Stomach (tissue), 9 donors: ENCODE data around the gene KCNAB1. TPM values are rescaled to one million over a fixed set of nuclear protein-coding genes. Genes with fewer than 3 reads are reported as not detected.

ENCODE experiments used
- DNase-seq, 2 donors: peaks; one replicate each; pipeline versions ENCODE4 v3.0.0 to v3.0.0-alpha.2; 2013 to 2019
- H3K27ac ChIP-seq, 5 donors: fragments of 200-600 bp in 4 of 5; sonication (generic) in 4 of 5; one replicate each; pipeline ENCODE4 v1.5.1; 2013 to 2019; ENCODE audit warnings: mild to moderate bottlenecking in 1 of 5, moderate library complexity in 1 of 5
- H3K27me3 ChIP-seq, 3 donors: fragments of 200-600 bp; sonication (generic); one replicate each; pipeline ENCODE4 v1.5.1; 2017 to 2019; ENCODE audit warnings: mixed run types in 1 of 3
- H3K36me3 ChIP-seq, 4 donors: fragments of 200-600 bp; sonication (generic); 1 replicate in 3 of 4; 2 replicates in 1 of 4; pipeline ENCODE4 v1.5.1; 2016 to 2019
- H3K4me1 ChIP-seq, 4 donors: fragments of 200-600 bp; sonication (generic); one replicate each; pipeline ENCODE4 v1.5.1; 2016 to 2019
- H3K4me3 ChIP-seq, 4 donors: fragments of 200-600 bp; sonication (generic) in 3 of 4; one replicate each; pipeline ENCODE4 v1.5.1; 2016 to 2019; ENCODE audit warnings: mild to moderate bottlenecking in 1 of 4
- H3K9me3 ChIP-seq, 4 donors: fragments of 200-600 bp; sonication (generic); one replicate each; pipeline ENCODE4 v1.5.1; 2016 to 2019
- CTCF ChIP-seq, 7 experiments: fragments of 450-650 bp in 4 of 7; fragments of 200-600 bp in 3 of 7; sonication (generic) in 3 of 7; IDR thresholded peaks; one replicate each; pipeline ENCODE4 v1.5.1; 2016 to 2019; ENCODE audit warnings: antibody characterized with exemption in 7 of 7, control low read depth in 2 of 7, mild to moderate bottlenecking in 1 of 7
- EP300 ChIP-seq: sonication (generic); formaldehyde crosslinking; IDR thresholded peaks from one replicate; pipeline ENCODE4 v1.6.1; 2017; ENCODE audit warnings: antibody characterized with exemption
- POLR2A ChIP-seq, 4 donors: fragments of 450-650 bp; IDR thresholded peaks; one replicate each; pipeline ENCODE4 v1.6.1; 2016; ENCODE audit warnings: antibody characterized with exemption in 4 of 4, control low read depth in 2 of 4, mild to moderate bottlenecking in 1 of 4, moderate library complexity in 1 of 4
- POLR2AphosphoS5 ChIP-seq, 3 donors: sonication (generic); formaldehyde crosslinking; IDR thresholded peaks; one replicate each; pipeline ENCODE4 v1.6.1; 2016; ENCODE audit warnings: antibody characterized with exemption in 3 of 3
- WGBS, 5 donors: extraction: QIAGEN DNeasy Blood & Tissue Kit in 3 of 5; methylation state at CpG; one replicate each; pipeline versions ENCODE4 v1.1.5 to v1.1.7; 2013 to 2018; 5-methylcytosine and 5-hydroxymethylcytosine counted together
- intact Hi-C: fragments of 100-400 bp; cut with DNase I; formaldehyde crosslinking; loops from one replicate; pipeline ENCODE4 v1.15.1; 2023; ENCODE audit warnings: low total_unique reads
- polyA plus RNA-seq, 3 donors: library from polyadenylated mRNA; stranded (reverse); fragments of 200-250 nt; gene quantifications; one replicate each; pipeline ENCODE4 v1.2.3, GENCODE V29; 2013
- total RNA-seq, 5 donors: library from RNA; depleted of rRNA; stranded (reverse); fragments of >200 nt; gene quantifications; one replicate each; pipeline versions ENCODE4 v1.1.0 to v1.2.3, GENCODE V29; 2014 to 2016
- donor health status: healthy with polysubstance abuse.
- donor health status: Bipolar disorder and iron deficiency.
- donor health status: healthy.

The KCNAB1 gene
- total and polyA plus RNA-seq, 8 donors: 0.12 to 3.8 (median 0.29) TPM; not detected in 2

- Histone ChIP-seq H3K27me3 (no peaks in the 10 kb centered on the region), H3K4me3 (no peak overlapping the region), H3K36me3 (no peaks in the 10 kb centered on the region), H3K27ac (no peak overlapping the region), H3K4me1 (peaks cover 0 to 10% (median 4%) of the 10 kb centered on the region in 4 donors), H3K9me3 (no peaks in the 10 kb centered on the region)
- intact Hi-C loops: no loop called here
- no peak for TF ChIP-seq EP300
- TF ChIP-seq POLR2AphosphoS5 (IDR thresholded peaks at IDR 0.05): no peak
- TF ChIP-seq POLR2A (IDR thresholded peaks at IDR 0.05): no peak
- no peak for TF ChIP-seq CTCF (IDR thresholded peaks at IDR 0.05)
- no peak for DNase-seq
- WGBS, 5 donors: 0 to 97% (median 23%) methylated on average over 1 of the region's 1 CpG
Observed at GRCh38 chr3:156381253-156381652, 260.9 kb downstream of the KCNAB1 start.

DNA sequence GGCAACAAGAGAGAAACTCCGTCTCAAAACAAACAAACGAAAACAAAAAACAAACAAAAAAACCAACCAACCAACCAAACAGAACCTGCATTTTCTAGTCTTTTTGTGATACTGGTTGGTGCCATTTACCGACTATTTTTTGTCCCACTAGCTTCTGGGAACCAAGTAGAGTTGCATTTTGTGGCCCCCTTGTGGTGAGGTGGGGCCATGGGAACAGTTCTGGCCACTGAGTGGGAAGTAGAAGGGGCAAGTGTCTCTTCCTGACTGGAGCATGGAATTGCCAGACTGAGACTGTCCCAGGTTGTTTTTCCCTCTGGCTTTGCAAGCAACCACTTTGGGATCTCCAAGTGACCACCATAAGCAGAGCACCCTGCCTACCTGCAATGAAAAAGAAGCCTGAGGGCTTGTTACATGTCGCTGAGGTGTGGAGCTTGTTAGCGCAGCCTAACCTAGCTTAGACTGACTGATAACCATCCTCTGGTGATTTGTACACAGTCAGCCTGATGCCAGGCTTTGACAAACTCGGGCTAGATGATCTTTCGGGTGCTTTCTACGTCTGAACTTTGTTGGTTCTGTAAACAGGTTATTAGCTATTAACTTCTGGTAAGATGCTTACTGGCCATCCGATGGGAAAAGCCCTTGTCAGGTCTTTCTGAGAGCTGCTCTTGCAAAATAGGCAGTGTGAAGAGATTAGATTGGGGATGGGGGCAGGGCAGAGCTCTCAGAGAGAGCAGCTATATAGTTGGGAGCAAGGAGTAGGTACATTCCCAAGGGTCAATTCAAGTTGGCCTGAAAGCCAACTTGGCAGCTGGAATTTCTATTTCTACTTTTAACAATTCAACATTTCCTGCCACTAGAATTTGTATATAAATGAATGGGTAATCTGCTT lies 262.3 kb downstream of the KCNAB1 start:
- peak in 1 of 2 donors; percentile 34 for DNase-seq
- no peaks in the 10 kb centered on the region for H3K27me3 ChIP-seq
- TF ChIP-seq POLR2A (IDR thresholded peaks at IDR 0.05): no peak
- peak in 4 of 7 experiments; percentile 2 to 48 (median 42) for TF ChIP-seq CTCF (IDR thresholded peaks at IDR 0.05)
- H3K9me3 ChIP-seq: no peaks in the 10 kb centered on the region
- peaks cover 0 to 10% (median 4%) of the 10 kb centered on the region in 4 donors for H3K4me1 ChIP-seq
- intact Hi-C loops: no loop called here
- no peaks in the 10 kb centered on the region for H3K36me3 ChIP-seq
- no peak overlapping the region for H3K4me3 ChIP-seq
- no peak overlapping the region for H3K27ac ChIP-seq
- 82 to 92% (median 84%) methylated on average over 9 of the region's 9 CpGs for WGBS, 5 donors

DNA sequence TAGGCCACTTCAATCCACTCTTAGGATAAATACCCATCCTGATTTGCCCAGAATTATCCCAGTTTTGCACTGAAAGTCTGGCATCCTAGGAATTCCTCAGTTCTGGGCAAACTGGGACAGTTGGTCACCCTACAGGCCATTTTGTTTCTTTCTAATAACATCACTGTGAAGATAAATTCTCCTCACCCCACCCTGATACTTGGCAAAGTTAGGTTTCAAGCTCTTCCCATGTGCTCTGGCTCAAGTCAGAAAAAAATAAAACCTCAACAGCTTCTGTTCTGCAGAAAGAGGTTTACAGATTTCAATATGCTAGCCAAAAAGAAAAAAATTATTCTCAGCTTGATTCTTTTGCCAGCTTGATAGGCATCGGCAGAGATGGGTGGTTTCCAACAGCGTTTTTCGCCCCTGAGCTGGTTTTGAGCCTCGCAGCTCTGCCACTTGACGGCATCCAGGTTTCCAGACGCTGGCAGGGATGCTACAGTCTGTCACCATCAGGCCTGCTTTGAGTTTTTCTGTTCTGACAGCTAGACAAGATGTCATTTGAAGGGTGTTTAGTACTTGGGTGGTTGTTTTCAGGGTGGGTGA lies 263.2 kb downstream of the KCNAB1 start:
- TF ChIP-seq POLR2A (IDR thresholded peaks at IDR 0.05) (no peak), POLR2AphosphoS5 (IDR thresholded peaks at IDR 0.05) (no peak), EP300 (no peak), CTCF (IDR thresholded peaks at IDR 0.05) (no peak)
- WGBS, 5 donors: 72 to 93% (median 82%) methylated on average over 6 of the region's 6 CpGs
- DNase-seq: no peak
- no peak overlapping the region for H3K27ac ChIP-seq
- H3K4me1 ChIP-seq: peaks cover 0 to 10% (median 4%) of the 10 kb centered on the region in 4 donors
- H3K27me3 ChIP-seq: no peaks in the 10 kb centered on the region
- no peaks in the 10 kb centered on the region for H3K9me3 ChIP-seq
- no peak overlapping the region for H3K4me3 ChIP-seq
- H3K36me3 ChIP-seq: no peaks in the 10 kb centered on the region
- intact Hi-C loops: no loop called here

DNA sequence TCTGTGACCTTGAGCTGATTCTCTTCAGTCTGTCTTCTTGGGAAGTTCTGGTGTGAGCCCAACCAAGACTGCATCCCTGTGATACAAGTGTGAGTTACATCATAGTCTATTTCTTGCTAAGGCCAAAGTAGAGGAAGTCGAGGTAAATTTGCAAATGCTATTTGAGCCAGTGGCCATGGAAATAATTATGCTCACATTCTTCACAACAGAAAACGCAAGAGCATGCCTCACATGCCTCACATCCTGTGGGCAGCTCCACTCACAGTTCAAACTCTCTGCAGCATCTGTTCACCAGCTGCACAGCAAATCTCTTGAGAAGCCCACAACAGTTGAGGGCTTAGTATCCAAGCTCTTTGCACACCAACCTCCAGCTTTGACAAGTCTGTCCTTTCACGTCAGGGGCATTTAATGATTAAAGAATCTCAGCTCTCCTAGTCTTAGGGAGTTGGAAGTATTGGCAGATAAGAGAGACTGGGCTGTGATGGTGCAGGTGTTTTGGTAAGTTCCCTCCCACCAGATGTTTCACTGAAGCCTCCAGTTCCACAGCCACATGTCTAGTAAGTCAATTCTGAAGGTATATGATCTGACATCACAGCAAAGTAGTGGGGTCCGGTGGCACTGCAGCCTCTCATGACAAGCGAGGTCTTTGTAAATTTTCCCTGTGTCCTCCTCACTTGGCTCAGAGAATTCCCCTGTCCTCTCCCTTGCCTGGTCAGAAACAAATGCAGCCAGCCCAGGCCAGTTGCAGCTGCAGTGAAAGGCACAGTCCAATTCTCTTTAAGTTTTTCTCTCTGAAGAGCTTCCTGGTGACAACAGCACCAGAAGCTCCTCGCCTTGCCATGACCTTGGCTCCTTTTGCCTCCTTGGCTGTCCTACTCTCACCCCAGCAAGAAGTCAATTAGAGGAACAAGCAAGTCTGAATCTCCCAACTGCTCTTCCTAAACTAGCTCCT lies 268.4 kb downstream of the KCNAB1 start:
- TF ChIP-seq POLR2AphosphoS5 (IDR thresholded peaks at IDR 0.05) (no peak), CTCF (IDR thresholded peaks at IDR 0.05) (no peak), EP300 (no peak), POLR2A (IDR thresholded peaks at IDR 0.05) (no peak)
- intact Hi-C loops: no loop called here
- H3K27me3 ChIP-seq: no peaks in the 10 kb centered on the region
- no peak overlapping the region for H3K27ac ChIP-seq
- WGBS, 5 donors: 50 to 70% (median 66%) methylated on average over 6 of the region's 6 CpGs
- no peaks in the 10 kb centered on the region for H3K9me3 ChIP-seq
- DNase-seq: peak in 1 of 2 donors; percentile 37
- H3K36me3 ChIP-seq: no peaks in the 10 kb centered on the region
- no peak overlapping the region for H3K4me3 ChIP-seq
- H3K4me1 ChIP-seq: no peaks in the 10 kb centered on the region
